Mesothelial cell of epicardium (in vitro differentiated cells): Measurements from ENCODE around the gene ATRN. TPM values are rescaled to one million over a fixed set of nuclear protein-coding genes. Genes with fewer than 3 reads are reported as not detected.
A peak's percentile ranks its signal among the peaks of the same experiment; 100 is the strongest.
"Not testable (repeated sequence)": the region's sequence is repeated elsewhere in the genome, so short reads cannot be mapped to it uniquely, and the experiment has no call there.

Experiments used
- DNase-seq, 2 experiments: peaks; one replicate each; pipeline ENCODE4 v3.0.0; 2021; ENCODE audit warnings: low spot score in 2 of 2; ENCODE audit not compliant: unreplicated experiment in 2 of 2
- H3K27ac Mint-ChIP-seq: 2 replicates; pipeline ENCODE4 v1.8.0; 2021; ENCODE audit warnings: mixed read lengths
- H3K27me3 Mint-ChIP-seq: 2 replicates; pipeline ENCODE4 v1.8.0; 2021; ENCODE audit warnings: low read depth, mixed read lengths
- H3K36me3 Mint-ChIP-seq: 2 replicates; pipeline ENCODE4 v1.8.0; 2021; ENCODE audit warnings: mixed read lengths
- H3K4me1 Mint-ChIP-seq: 2 replicates; pipeline ENCODE4 v1.8.0; 2021; ENCODE audit warnings: mixed read lengths
- H3K4me3 Mint-ChIP-seq: 2 replicates; pipeline ENCODE4 v1.8.0; 2021; ENCODE audit warnings: mild to moderate bottlenecking, moderate library complexity, mixed read lengths
- H3K9me3 Mint-ChIP-seq: 2 replicates; pipeline ENCODE4 v1.8.0; 2021; ENCODE audit warnings: mixed read lengths
- total RNA-seq: library from RNA; stranded (reverse); gene quantifications from 3 replicates; pipeline ENCODE4 v1.2.1, GENCODE V29; 2021
- TF ChIP-seq, protein P1 (sequence below): fragments of 200-600 bp; sonication (generic); IDR thresholded peaks from one replicate; pipeline ENCODE4 v1.5.0; 2021; ENCODE audit warnings: antibody characterized with exemption; ENCODE audit not compliant: unreplicated experiment

Gene ATRN
- 44.7 to 47.5 TPM (median 45.4 TPM) in 3 replicates for total RNA-seq

DNA sequence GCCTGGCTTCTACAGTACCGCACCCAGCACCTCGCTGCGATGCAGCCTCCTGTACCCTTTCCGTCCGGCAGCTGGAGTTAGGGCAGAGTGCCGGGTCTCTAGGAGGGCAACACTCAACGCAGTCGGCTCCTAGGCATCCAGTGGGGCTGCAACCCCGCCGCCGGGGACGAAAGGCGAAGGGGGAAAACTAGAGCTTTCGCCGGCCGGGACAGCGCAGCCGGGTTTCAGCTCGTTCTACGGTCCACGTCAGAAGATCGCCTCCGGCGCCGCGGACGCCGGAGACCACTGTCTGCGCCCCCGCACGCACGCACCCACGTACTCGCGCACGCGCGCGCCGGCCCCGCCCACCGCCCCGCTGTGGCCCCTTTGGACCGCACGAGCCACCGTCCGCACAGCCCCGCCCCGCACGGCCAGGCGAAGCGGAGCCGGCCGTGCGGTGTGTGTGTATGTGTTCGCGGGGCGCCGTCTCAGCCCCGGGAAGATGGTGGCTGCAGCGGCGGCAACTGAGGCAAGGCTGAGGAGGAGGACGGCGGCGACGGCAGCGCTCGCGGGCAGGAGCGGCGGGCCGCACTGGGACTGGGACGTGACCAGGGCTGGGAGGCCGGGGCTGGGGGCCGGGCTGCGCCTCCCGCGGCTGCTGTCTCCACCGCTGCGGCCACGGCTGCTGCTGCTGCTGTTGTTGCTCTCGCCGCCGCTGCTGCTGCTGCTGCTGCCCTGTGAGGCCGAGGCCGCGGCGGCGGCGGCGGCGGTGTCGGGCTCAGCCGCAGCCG lies at the start of gene ATRN:
TSS of gene ATRN (plus strand) at position 392 of the 770 bp plus-strand sequence. CDS start at position 482, 90 bp downstream.
- H3K4me1 Mint-ChIP-seq = peaks cover 26% of the 10 kb centered on the region
- H3K27ac Mint-ChIP-seq = peak within 1 kb of the TSS; percentile 86
- peak; percentile 86 to 93 for DNase-seq
- TF ChIP-seq, protein P1, sequence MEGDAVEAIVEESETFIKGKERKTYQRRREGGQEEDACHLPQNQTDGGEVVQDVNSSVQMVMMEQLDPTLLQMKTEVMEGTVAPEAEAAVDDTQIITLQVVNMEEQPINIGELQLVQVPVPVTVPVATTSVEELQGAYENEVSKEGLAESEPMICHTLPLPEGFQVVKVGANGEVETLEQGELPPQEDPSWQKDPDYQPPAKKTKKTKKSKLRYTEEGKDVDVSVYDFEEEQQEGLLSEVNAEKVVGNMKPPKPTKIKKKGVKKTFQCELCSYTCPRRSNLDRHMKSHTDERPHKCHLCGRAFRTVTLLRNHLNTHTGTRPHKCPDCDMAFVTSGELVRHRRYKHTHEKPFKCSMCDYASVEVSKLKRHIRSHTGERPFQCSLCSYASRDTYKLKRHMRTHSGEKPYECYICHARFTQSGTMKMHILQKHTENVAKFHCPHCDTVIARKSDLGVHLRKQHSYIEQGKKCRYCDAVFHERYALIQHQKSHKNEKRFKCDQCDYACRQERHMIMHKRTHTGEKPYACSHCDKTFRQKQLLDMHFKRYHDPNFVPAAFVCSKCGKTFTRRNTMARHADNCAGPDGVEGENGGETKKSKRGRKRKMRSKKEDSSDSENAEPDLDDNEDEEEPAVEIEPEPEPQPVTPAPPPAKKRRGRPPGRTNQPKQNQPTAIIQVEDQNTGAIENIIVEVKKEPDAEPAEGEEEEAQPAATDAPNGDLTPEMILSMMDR = no peak
- peak within 1 kb of the TSS; percentile 91 for H3K4me3 Mint-ChIP-seq
- H3K36me3 Mint-ChIP-seq = no peaks in the 10 kb centered on the region
- no peaks in the 10 kb centered on the region for H3K9me3 Mint-ChIP-seq
- H3K27me3 Mint-ChIP-seq = peaks cover 11% of the 10 kb centered on the region

DNA sequence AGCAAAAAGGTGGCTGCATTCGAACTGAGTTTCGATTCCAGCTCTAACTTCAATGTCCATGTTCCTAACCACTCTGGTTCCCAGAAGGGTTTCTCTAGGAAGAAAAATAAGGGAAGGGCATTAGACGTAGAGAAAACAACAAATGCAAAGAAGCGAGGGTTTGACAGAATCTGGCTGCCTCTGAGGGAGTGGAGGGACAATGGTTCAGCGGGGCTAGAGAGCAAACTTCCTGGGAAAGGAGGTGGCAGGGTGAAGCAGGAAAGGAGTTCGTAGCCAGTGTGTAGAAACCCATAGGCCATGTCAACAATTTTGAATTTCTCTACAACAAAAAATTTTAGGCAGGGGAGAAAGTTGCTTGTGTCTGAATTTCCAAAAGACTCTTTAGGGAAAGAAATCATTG lies 48.8 kb upstream of the ATRN start:
- Mint-ChIP-seq H3K9me3 (peaks cover under 1% of the 10 kb centered on the region), H3K27me3 (no peaks in the 10 kb centered on the region), H3K4me1 (no peaks in the 10 kb centered on the region), H3K4me3 (no peak overlapping the region), H3K36me3 (no peaks in the 10 kb centered on the region), H3K27ac (no peak overlapping the region)
- no peak for DNase-seq
- TF ChIP-seq, protein P1 = no peak

DNA sequence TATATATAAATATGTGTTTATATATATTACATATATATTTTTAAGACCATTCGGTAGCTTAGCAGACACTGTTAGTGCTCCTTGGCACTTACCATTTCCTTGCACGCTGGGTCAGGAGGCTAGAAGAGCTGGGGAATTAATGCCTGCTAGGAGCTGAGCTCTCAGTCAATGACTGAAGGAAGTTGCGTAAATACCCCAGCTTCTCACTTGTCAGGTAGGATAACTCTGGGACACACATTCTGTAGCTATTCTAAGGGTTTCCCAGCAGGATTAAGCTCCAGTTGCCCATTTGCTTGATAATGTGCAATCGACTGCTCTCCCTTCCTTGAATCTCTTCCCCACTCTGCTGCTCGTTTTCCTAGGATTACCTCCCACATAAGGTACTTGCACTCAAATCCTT lies 47.7 kb upstream of the ATRN start:
- Mint-ChIP-seq H3K9me3 (no peaks in the 10 kb centered on the region), H3K4me1 (no peaks in the 10 kb centered on the region), H3K36me3 (no peaks in the 10 kb centered on the region), H3K4me3 (no peak overlapping the region), H3K27me3 (no peaks in the 10 kb centered on the region), H3K27ac (no peak overlapping the region)
- TF ChIP-seq, protein P1 = no peak
- no peak for DNase-seq

DNA sequence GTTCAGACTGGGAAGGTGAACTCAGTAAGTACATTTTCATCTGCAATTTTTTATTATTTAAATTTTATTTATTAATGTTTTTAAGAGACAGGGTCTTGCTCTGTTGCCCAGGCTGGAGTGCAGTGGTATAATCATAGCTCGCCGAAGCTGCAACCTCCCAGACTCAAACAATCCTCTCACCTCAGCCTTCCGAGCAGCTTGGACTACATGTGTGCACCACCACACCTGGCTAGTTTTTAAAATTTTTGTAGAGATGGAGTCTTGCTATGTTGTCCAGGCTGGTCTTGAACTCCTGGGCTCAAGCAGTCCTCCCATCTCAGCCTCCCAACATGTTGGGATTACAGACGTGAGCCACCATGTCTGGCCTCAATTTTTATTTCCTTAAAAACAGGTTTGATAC lies 44.1 kb upstream of the ATRN start:
- H3K27ac Mint-ChIP-seq, H3K36me3 Mint-ChIP-seq, H3K27me3 Mint-ChIP-seq: not testable (repeated sequence)

DNA sequence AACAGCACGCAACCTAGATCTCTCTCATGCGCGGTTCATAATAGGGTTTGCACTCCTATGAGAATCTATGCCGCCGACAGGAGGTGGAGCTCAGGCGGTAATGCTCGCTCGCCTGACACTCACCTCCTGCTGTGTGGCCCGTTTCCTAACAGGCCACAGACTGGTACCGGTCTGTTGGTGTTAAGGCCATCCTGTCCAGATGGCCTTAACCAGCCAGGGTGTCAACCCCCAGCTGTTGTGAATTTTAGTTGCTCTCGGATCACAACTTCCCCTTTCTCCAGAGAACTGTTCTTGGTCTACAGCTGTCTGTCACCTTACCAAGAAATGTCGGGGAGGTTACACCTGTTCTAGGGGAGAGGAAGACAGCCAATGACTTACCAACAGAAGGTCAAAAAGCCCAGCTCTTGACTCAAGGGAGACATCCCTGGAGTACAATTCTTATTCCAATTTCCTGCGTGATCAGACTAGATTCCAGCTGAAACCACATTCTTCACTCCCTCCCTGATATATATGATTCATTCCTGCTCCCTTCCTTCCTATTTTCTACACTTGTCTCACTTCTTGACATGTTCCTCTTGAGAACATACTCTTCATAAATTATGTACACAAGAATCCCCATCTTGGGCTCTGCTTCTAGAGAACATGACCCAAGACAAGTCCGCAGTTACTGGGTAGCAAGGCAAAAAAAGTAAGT lies 40.3 kb upstream of the ATRN start:
- Mint-ChIP-seq H3K9me3 (no peaks in the 10 kb centered on the region), H3K27me3 (no peaks in the 10 kb centered on the region), H3K36me3 (no peaks in the 10 kb centered on the region), H3K27ac (no peak overlapping the region), H3K4me3 (no peak overlapping the region), H3K4me1 (no peaks in the 10 kb centered on the region)
- no peak for DNase-seq
- TF ChIP-seq, protein P1 = no peak

More for the DNA sequence above, 44.1 kb upstream of the ATRN start:
- H3K9me3 Mint-ChIP-seq, DNase-seq, H3K4me1 Mint-ChIP-seq, H3K4me3 Mint-ChIP-seq: not testable (repeated sequence)

DNA sequence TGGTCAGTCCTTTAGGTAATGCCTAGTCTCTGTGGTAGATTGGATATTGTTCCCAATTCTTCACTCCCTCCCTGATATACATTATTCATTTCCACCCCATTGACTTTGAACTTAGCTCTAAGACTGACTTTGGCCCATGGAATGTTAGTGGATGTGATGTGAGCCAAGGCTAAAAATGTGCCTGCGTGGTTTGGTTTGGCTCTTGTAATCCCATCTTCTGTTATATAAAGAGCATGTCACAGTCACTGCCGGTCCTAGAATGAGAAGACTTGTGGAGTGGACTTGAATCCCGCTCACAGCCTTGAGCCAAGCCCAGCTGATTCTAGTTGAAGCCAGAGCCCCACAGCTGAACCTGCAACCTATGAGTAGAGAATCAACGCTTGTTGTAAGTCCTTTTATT lies 39.7 kb upstream of the ATRN start:
- no peak for DNase-seq
- TF ChIP-seq, protein P1 = no peak
- Mint-ChIP-seq H3K27ac (no peak overlapping the region), H3K27me3 (no peaks in the 10 kb centered on the region), H3K4me3 (no peak overlapping the region), H3K9me3 (no peaks in the 10 kb centered on the region), H3K4me1 (no peaks in the 10 kb centered on the region), H3K36me3 (no peaks in the 10 kb centered on the region)
